GM19351 (cell line): ENCODE measurements around the gene APOBEC3G.

ENCODE experiments used
- ATAC-seq: cut with Tn5 transposase; IDR thresholded peaks from one replicate; pipeline ENCODE4 v1.9.1; 2021; ENCODE audit warnings: mild to moderate bottlenecking, moderate library complexity; ENCODE audit not compliant: unreplicated experiment

Gene APOBEC3G

GRCh38 chr22:39120983-39121382 is 43.9 kb downstream of the APOBEC3G start:
- ATAC-seq = no peak

GRCh38 chr22:39122772-39123470 is 45.8 kb downstream of the APOBEC3G start:
- ATAC-seq = no peak

- no peak for ATAC-seq
These were observed 46.9 kb downstream of the APOBEC3G start for GRCh38 chr22:39123751-39124581.

- no peak for ATAC-seq
These were observed 48.5 kb downstream of the APOBEC3G start for GRCh38 chr22:39125622-39126021.

GRCh38 chr22:39128508-39128907 is 51.4 kb downstream of the APOBEC3G start:
- no peak for ATAC-seq

- no peak for ATAC-seq
These were observed 52.0 kb downstream of the APOBEC3G start for GRCh38 chr22:39129081-39129480.

GRCh38 chr22:39129746-39130145 is 52.7 kb downstream of the APOBEC3G start:
- no peak for ATAC-seq

GRCh38 chr22:39130152-39130704 is 53.2 kb downstream of the APOBEC3G start:
- ATAC-seq = no peak

GRCh38 chr22:39130892-39131855 is 54.1 kb downstream of the APOBEC3G start:
- no peak for ATAC-seq

- no peak for ATAC-seq
These were observed 55.2 kb downstream of the APOBEC3G start for GRCh38 chr22:39132281-39132680.

GRCh38 chr22:39132871-39133524 is 55.9 kb downstream of the APOBEC3G start:
- no peak for ATAC-seq

GRCh38 chr22:39133871-39134270 is 56.8 kb downstream of the APOBEC3G start:
- no peak for ATAC-seq

GRCh38 chr22:39134366-39135091 is 57.5 kb downstream of the APOBEC3G start:
- no peak for ATAC-seq

GRCh38 chr22:39135092-39135896 is 58.2 kb downstream of the APOBEC3G start:
- no peak for ATAC-seq

- ATAC-seq = no peak
These were observed 59.2 kb downstream of the APOBEC3G start for GRCh38 chr22:39136317-39136716.
